ENCODE results near the gene GP1BB. TPM values are rescaled to one million over a fixed set of nuclear protein-coding genes. Genes with fewer than 3 reads are reported as not detected.

GP1BB gene
- total RNA-seq, 1 donor from 2014 or later = 51.2 TPM

- no peak for DNase-seq (ENCODE audit: low read depth)
Measured at GRCh38 chr22:19754701-19755144, 31.4 kb downstream of the GP1BB start.

- no peak for DNase-seq (ENCODE audit: low read depth)
Measured at GRCh38 chr22:19755145-19755710, 31.9 kb downstream of the GP1BB start.

- no peak for DNase-seq (ENCODE audit: low read depth)
Measured at GRCh38 chr22:19755722-19756287, 32.5 kb downstream of the GP1BB start.

- no peak for DNase-seq (ENCODE audit: low read depth)
Measured at GRCh38 chr22:19756288-19757128, 33.2 kb downstream of the GP1BB start.

- no peak for DNase-seq (ENCODE audit: low read depth)
Measured at GRCh38 chr22:19757140-19757984, 34.0 kb downstream of the GP1BB start.

- no peak for DNase-seq (ENCODE audit: low read depth)
Measured at GRCh38 chr22:19757985-19758895, 34.9 kb downstream of the GP1BB start.

GRCh38 chr22:19758896-19759426 lies 35.6 kb downstream of the GP1BB start:
- DNase-seq (ENCODE audit: low read depth) = no peak

GRCh38 chr22:19759427-19760057 lies 36.2 kb downstream of the GP1BB start:
- no peak for DNase-seq (ENCODE audit: low read depth)

GRCh38 chr22:19760058-19760950 lies 37.0 kb downstream of the GP1BB start, which contains the start of gene TBX1:
Gene TBX1 (plus strand): TSS chr22:19760778. CDS start chr22:19760844, 66 bp downstream.
- DNase-seq (ENCODE audit: low read depth) = peak; percentile 37

- DNase-seq (ENCODE audit: low read depth) = peak; percentile 22
Measured at GRCh38 chr22:19760951-19761724, 37.8 kb downstream of the GP1BB start.

- peak; percentile 59 for DNase-seq (ENCODE audit: low read depth)
Measured at GRCh38 chr22:19761725-19762567, 38.6 kb downstream of the GP1BB start.

GRCh38 chr22:19762568-19763457 lies 39.5 kb downstream of the GP1BB start:
- DNase-seq (ENCODE audit: low read depth) = no peak

- DNase-seq (ENCODE audit: low read depth) = no peak
Measured at GRCh38 chr22:19763458-19764298, 40.3 kb downstream of the GP1BB start.

- no peak for DNase-seq (ENCODE audit: low read depth)
Measured at GRCh38 chr22:19764299-19764593, 40.9 kb downstream of the GP1BB start.
